Measurements from ENCODE around the gene LRRC4C.

Gene LRRC4C

DNA sequence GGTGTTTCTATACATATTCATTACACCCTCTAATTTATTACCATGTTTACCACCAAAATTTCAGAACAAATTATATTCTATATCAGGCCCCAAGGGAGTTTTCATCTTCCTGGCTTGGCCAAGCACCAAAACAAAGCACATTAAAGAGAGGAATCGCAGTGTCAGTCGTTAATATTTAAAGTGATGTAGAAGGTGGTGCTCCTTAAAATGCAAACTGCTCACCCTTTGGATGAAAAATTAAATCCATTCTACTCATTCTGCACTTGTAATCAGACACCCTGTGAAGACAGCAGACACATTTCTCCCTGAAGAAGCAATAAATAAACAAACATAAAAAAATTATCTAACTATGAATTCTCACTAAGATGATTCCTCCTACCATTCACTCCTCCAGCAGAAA is 113.4 kb downstream of the LRRC4C start:
- H3K36me3 ChIP-seq (ENCODE audit: control insufficient read depth in 1 of 2, insufficient read depth in 2 of 2, low read length in 2 of 2): no peaks in the 10 kb centered on the region
- H3K27ac ChIP-seq (ENCODE audit: low read depth, low read length): no peak overlapping the region
- no peak overlapping the region for H2BK5ac ChIP-seq (ENCODE audit: low read depth, low read length, poor library complexity)
- no peak overlapping the region for H2BK12ac ChIP-seq (ENCODE audit: low read length)
- no peak overlapping the region for H4K12ac ChIP-seq (ENCODE audit: low read depth, low read length)
- no peak overlapping the region for H3K18ac ChIP-seq (ENCODE audit: low read length)
- H3K4me1 ChIP-seq (ENCODE audit: control insufficient read depth in 1 of 2, insufficient read depth in 2 of 2, low read length in 2 of 2): no peaks in the 10 kb centered on the region
- no peaks in the 10 kb centered on the region for H3K79me2 ChIP-seq (ENCODE audit: control insufficient read depth, insufficient read depth, low read length, poor library complexity)
- no peak overlapping the region for H3K4me3 ChIP-seq (ENCODE audit: low read depth, low read length)
- no peak overlapping the region for H3K23ac ChIP-seq (ENCODE audit: low read length)
- H3K27me3 ChIP-seq (ENCODE audit: insufficient read depth, low read length): no peaks in the 10 kb centered on the region
- H4K91ac ChIP-seq (ENCODE audit: low read depth, low read length): no peak overlapping the region
- no peak overlapping the region for H2AK5ac ChIP-seq (ENCODE audit: low read length)
- no peak overlapping the region for H3K4ac ChIP-seq (ENCODE audit: low read depth, low read length)
- H4K8ac ChIP-seq (ENCODE audit: low read depth, low read length): no peak overlapping the region
- DNase-seq: no peak
- H2AFZ ChIP-seq (ENCODE audit: insufficient read depth, low read length, poor library complexity): no peak overlapping the region
- H3K79me1 ChIP-seq (ENCODE audit: low read length): no peaks in the 10 kb centered on the region
- no peak overlapping the region for H3K14ac ChIP-seq (ENCODE audit: low read length)
- no peak overlapping the region for H3K4me2 ChIP-seq (ENCODE audit: low read length)
- no peak overlapping the region for H2BK120ac ChIP-seq (ENCODE audit: insufficient read depth, low read length, poor library complexity)
- WGBS (ENCODE audit: extremely low coverage, insufficient coverage, insufficient read length): no CpG with 5 or more reads among the region's 2 CpGs
- no peak overlapping the region for H3K9ac ChIP-seq (ENCODE audit: low read length)
- no peaks in the 10 kb centered on the region for H3K9me3 ChIP-seq (ENCODE audit: insufficient read depth, low read depth, low read length)

GRCh38 chr11:41334007-41334933 is 125.2 kb downstream of the LRRC4C start:
- H3K4me1 ChIP-seq (ENCODE audit: control insufficient read depth in 1 of 2, insufficient read depth in 2 of 2, low read length in 2 of 2): no peaks in the 10 kb centered on the region
- H2BK120ac ChIP-seq (ENCODE audit: insufficient read depth, low read length, poor library complexity): no peak overlapping the region
- no peak overlapping the region for H3K18ac ChIP-seq (ENCODE audit: low read length)
- DNase-seq: no peak
- no peak overlapping the region for H3K27ac ChIP-seq (ENCODE audit: low read depth, low read length)
- no peak overlapping the region for H4K91ac ChIP-seq (ENCODE audit: low read depth, low read length)
- no peak overlapping the region for H3K4me2 ChIP-seq (ENCODE audit: low read length)
- no peaks in the 10 kb centered on the region for H3K79me2 ChIP-seq (ENCODE audit: control insufficient read depth, insufficient read depth, low read length, poor library complexity)
- H3K36me3 ChIP-seq (ENCODE audit: control insufficient read depth in 1 of 2, insufficient read depth in 2 of 2, low read length in 2 of 2): no peaks in the 10 kb centered on the region
- H4K12ac ChIP-seq (ENCODE audit: low read depth, low read length): no peak overlapping the region
- no peak overlapping the region for H3K14ac ChIP-seq (ENCODE audit: low read length)
- H2AK5ac ChIP-seq (ENCODE audit: low read length): no peak overlapping the region
- no peak overlapping the region for H4K8ac ChIP-seq (ENCODE audit: low read depth, low read length)
- H3K9ac ChIP-seq (ENCODE audit: low read length): no peak overlapping the region
- H2BK12ac ChIP-seq (ENCODE audit: low read length): no peak overlapping the region
- H2AFZ ChIP-seq (ENCODE audit: insufficient read depth, low read length, poor library complexity): no peak overlapping the region
- no peaks in the 10 kb centered on the region for H3K27me3 ChIP-seq (ENCODE audit: insufficient read depth, low read length)
- no peak overlapping the region for H3K4me3 ChIP-seq (ENCODE audit: low read depth, low read length)
- no peak overlapping the region for H3K4ac ChIP-seq (ENCODE audit: low read depth, low read length)
- no CpG with 5 or more reads among the region's 7 CpGs for WGBS (ENCODE audit: extremely low coverage, insufficient coverage, insufficient read length)
- H3K79me1 ChIP-seq (ENCODE audit: low read length): no peaks in the 10 kb centered on the region
- no peak overlapping the region for H2BK5ac ChIP-seq (ENCODE audit: low read depth, low read length, poor library complexity)
- no peaks in the 10 kb centered on the region for H3K9me3 ChIP-seq (ENCODE audit: insufficient read depth, low read depth, low read length)
- no peak overlapping the region for H3K23ac ChIP-seq (ENCODE audit: low read length)

DNA sequence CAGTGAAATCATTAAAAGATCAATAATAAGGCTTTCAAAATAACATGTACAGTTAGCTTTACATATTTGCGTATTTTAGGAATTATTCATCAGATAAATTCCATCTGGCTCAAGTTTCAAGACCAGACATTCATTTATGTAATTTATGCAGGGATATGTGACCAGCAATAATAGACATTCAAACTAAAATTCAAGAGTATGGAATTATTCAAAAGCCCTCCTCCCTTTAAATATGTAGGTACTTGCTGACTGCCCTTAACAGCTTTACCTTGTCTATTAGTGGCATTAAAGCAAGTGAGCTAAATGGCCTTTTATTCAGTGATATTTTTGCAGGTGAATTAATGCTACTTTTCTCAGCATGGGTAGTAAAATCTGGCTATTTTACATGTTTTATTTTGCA is 126.1 kb downstream of the LRRC4C start:
- Histone ChIP-seq H2AK5ac (ENCODE audit: low read length) (no peak overlapping the region), H4K12ac (ENCODE audit: low read depth, low read length) (no peak overlapping the region), H4K8ac (ENCODE audit: low read depth, low read length) (no peak overlapping the region), H3K4me3 (ENCODE audit: low read depth, low read length) (no peak overlapping the region), H2BK5ac (ENCODE audit: low read depth, low read length, poor library complexity) (no peak overlapping the region), H3K14ac (ENCODE audit: low read length) (no peak overlapping the region), H3K9ac (ENCODE audit: low read length) (no peak overlapping the region), H3K79me2 (ENCODE audit: control insufficient read depth, insufficient read depth, low read length, poor library complexity) (no peaks in the 10 kb centered on the region), H2BK120ac (ENCODE audit: insufficient read depth, low read length, poor library complexity) (no peak overlapping the region), H2AFZ (ENCODE audit: insufficient read depth, low read length, poor library complexity) (no peak overlapping the region), H3K9me3 (ENCODE audit: insufficient read depth, low read depth, low read length) (no peaks in the 10 kb centered on the region), H3K27ac (ENCODE audit: low read depth, low read length) (no peak overlapping the region), H3K4me2 (ENCODE audit: low read length) (no peak overlapping the region), H2BK12ac (ENCODE audit: low read length) (no peak overlapping the region), H3K27me3 (ENCODE audit: insufficient read depth, low read length) (no peaks in the 10 kb centered on the region), H3K36me3 (ENCODE audit: control insufficient read depth in 1 of 2, insufficient read depth in 2 of 2, low read length in 2 of 2) (no peaks in the 10 kb centered on the region), H3K4me1 (ENCODE audit: control insufficient read depth in 1 of 2, insufficient read depth in 2 of 2, low read length in 2 of 2) (no peaks in the 10 kb centered on the region), H3K4ac (ENCODE audit: low read depth, low read length) (no peak overlapping the region), H4K91ac (ENCODE audit: low read depth, low read length) (no peak overlapping the region), H3K23ac (ENCODE audit: low read length) (no peak overlapping the region), H3K79me1 (ENCODE audit: low read length) (no peaks in the 10 kb centered on the region), H3K18ac (ENCODE audit: low read length) (no peak overlapping the region)
- WGBS (ENCODE audit: extremely low coverage, insufficient coverage, insufficient read length): no CpG with 5 or more reads among the region's 1 CpG
- DNase-seq: no peak

GRCh38 chr11:41328324-41328723 is 131.1 kb downstream of the LRRC4C start:
- no CpG with 5 or more reads among the region's 4 CpGs for WGBS (ENCODE audit: extremely low coverage, insufficient coverage, insufficient read length)
- no peak overlapping the region for H3K4me3 ChIP-seq (ENCODE audit: low read depth, low read length)
- no peak overlapping the region for H2BK5ac ChIP-seq (ENCODE audit: low read depth, low read length, poor library complexity)
- DNase-seq: no peak
- H3K27me3 ChIP-seq (ENCODE audit: insufficient read depth, low read length): no peaks in the 10 kb centered on the region
- H3K27ac ChIP-seq (ENCODE audit: low read depth, low read length): no peak overlapping the region
- no peak overlapping the region for H4K12ac ChIP-seq (ENCODE audit: low read depth, low read length)
- H2AFZ ChIP-seq (ENCODE audit: insufficient read depth, low read length, poor library complexity): no peak overlapping the region
- no peaks in the 10 kb centered on the region for H3K9me3 ChIP-seq (ENCODE audit: insufficient read depth, low read depth, low read length)
- H4K8ac ChIP-seq (ENCODE audit: low read depth, low read length): no peak overlapping the region
- H3K79me1 ChIP-seq (ENCODE audit: low read length): no peaks in the 10 kb centered on the region
- no peak overlapping the region for H3K23ac ChIP-seq (ENCODE audit: low read length)
- H2BK120ac ChIP-seq (ENCODE audit: insufficient read depth, low read length, poor library complexity): no peak overlapping the region
- H2BK12ac ChIP-seq (ENCODE audit: low read length): no peak overlapping the region
- no peak overlapping the region for H3K14ac ChIP-seq (ENCODE audit: low read length)
- H3K36me3 ChIP-seq (ENCODE audit: control insufficient read depth in 1 of 2, insufficient read depth in 2 of 2, low read length in 2 of 2): no peaks in the 10 kb centered on the region
- no peak overlapping the region for H3K4ac ChIP-seq (ENCODE audit: low read depth, low read length)
- H4K91ac ChIP-seq (ENCODE audit: low read depth, low read length): no peak overlapping the region
- no peak overlapping the region for H3K4me2 ChIP-seq (ENCODE audit: low read length)
- H3K4me1 ChIP-seq (ENCODE audit: control insufficient read depth in 1 of 2, insufficient read depth in 2 of 2, low read length in 2 of 2): no peaks in the 10 kb centered on the region
- no peak overlapping the region for H2AK5ac ChIP-seq (ENCODE audit: low read length)
- no peaks in the 10 kb centered on the region for H3K79me2 ChIP-seq (ENCODE audit: control insufficient read depth, insufficient read depth, low read length, poor library complexity)
- H3K9ac ChIP-seq (ENCODE audit: low read length): peak overlapping the region; percentile 18
- H3K18ac ChIP-seq (ENCODE audit: low read length): no peak overlapping the region
